K562 (cell line): ENCODE results near the gene CACNA1I. TPM values are rescaled to one million over a fixed set of nuclear protein-coding genes. Genes with fewer than 3 reads are reported as not detected.

ENCODE experiments used
- ATAC-seq: fragments of 200-7000 bp; cut with Tn5 transposase; 3 replicates; pipeline ENCODE4 v1.9.1; 2020; ENCODE audit warnings: moderate library complexity
- BruUV-seq: library from RNA; stranded (reverse); fragments of 400-500 nt; replicated peaks from 2 replicates; lab custom pipeline; 2021; lab: Mats Ljungman, UMichigan
- CTCF ChIA-PET: fragments of 300-600 bp; formaldehyde crosslinking; extraction: SDS; loops from one replicate; lab custom pipeline; 2021; ENCODE audit warnings: low intra/inter-chr PET ratio; lab: Yijun Ruan, JAX
- POLR2A ChIA-PET: fragments of 300-600, 350-650 bp; sonication (Branson Sonifier 250); formaldehyde crosslinking; extraction: SDS; loops from one replicate; lab custom pipeline; 2021; ENCODE audit warnings: antibody characterized with exemption, inconsistent platforms; lab: Yijun Ruan, JAX
- DNase-seq, 4 experiments: peaks; one replicate each; pipeline versions ENCODE4 v3.0.0 to v3.0.0-alpha.2; 2011 to 2018; ENCODE audit warnings: low spot score in 3 of 4, mixed read lengths in 3 of 4; ENCODE audit errors: extremely low read depth in 1 of 4
- FAIRE-seq: peaks from 2 replicates; lab custom pipeline; 2011; peaks lifted over from hg19 to GRCh38; lab: Jason Lieb, UNC
- H2AFZ ChIP-seq: 2 replicates; pipeline ENCODE4 v1.6.0; 2011; ENCODE audit warnings: low read depth, low read length, control low read depth, inconsistent platforms
- H3K27ac ChIP-seq: fragments of 200-600 bp; 3 replicates; pipeline ENCODE4 v1.8.0; 2011; ENCODE audit warnings: low read depth, mild to moderate bottlenecking, control low read depth, inconsistent platforms, low read length, moderate library complexity, mixed read lengths; ENCODE audit errors: extremely low read depth
- H3K27me3 ChIP-seq, 2 experiments: fragments of 300-600 bp in 1 of 2; 2 replicates in 1 of 2; 3 replicates in 1 of 2; pipeline versions ENCODE4 v1.6.0 to v1.8.0; 2011; ENCODE audit warnings: inconsistent platforms in 2 of 2, low read length in 2 of 2, mild to moderate bottlenecking in 1 of 2, mixed read lengths in 1 of 2, moderate library complexity in 1 of 2; ENCODE audit not compliant: control insufficient read depth in 2 of 2, insufficient read depth in 2 of 2
- H3K36me3 ChIP-seq: fragments of 300-600 bp; 3 replicates; pipeline ENCODE4 v1.8.0; 2011; ENCODE audit warnings: mild to moderate bottlenecking, low read length, inconsistent platforms; ENCODE audit not compliant: control insufficient read depth, insufficient read depth
- H3K4me1 ChIP-seq, 2 experiments: fragments of 200-600 bp in 1 of 2; replicated peaks in 1 of 2; 2 replicates in 1 of 2; 3 replicates in 1 of 2; pipeline versions ENCODE4 v1.5.1 to v1.8.0; 2011; ENCODE audit warnings: inconsistent platforms in 2 of 2, low read length in 2 of 2, mild to moderate bottlenecking in 1 of 2, mixed read lengths in 1 of 2, moderate library complexity in 1 of 2; ENCODE audit not compliant: control insufficient read depth in 2 of 2, insufficient read depth in 2 of 2
- H3K4me2 ChIP-seq: 2 replicates; pipeline ENCODE4 v1.6.1; 2011; ENCODE audit warnings: low read length, control low read depth, inconsistent platforms, mixed read lengths; ENCODE audit not compliant: insufficient read depth
- H3K4me3 ChIP-seq: fragments of 200-600 bp; sonication (generic), shearing (Covaris generic); 2 replicates; pipeline ENCODE4 v1.5.1; 2016; ENCODE audit warnings: control low read depth, inconsistent platforms
- H3K79me2 ChIP-seq: fragments of 200-600 bp; 3 replicates; pipeline ENCODE4 v1.8.0; 2011; ENCODE audit warnings: low read length, inconsistent platforms; ENCODE audit not compliant: control insufficient read depth, insufficient read depth
- H3K9ac ChIP-seq, 2 experiments: 2 replicates each; pipeline versions ENCODE4 v1.6.0 to v1.6.1; 2011; ENCODE audit warnings: low read depth in 2 of 2, low read length in 2 of 2, control low read depth in 1 of 2, inconsistent platforms in 1 of 2, mild to moderate bottlenecking in 1 of 2, mixed read lengths in 1 of 2; ENCODE audit not compliant: insufficient read depth in 1 of 2
- H3K9me1 ChIP-seq: one replicate; pipeline ENCODE4 v1.6.0; 2011; ENCODE audit warnings: inconsistent platforms, mild to moderate bottlenecking, low read length, moderate library complexity; ENCODE audit not compliant: control insufficient read depth, insufficient read depth
- H3K9me3 ChIP-seq: replicated peaks from 2 replicates; pipeline ENCODE4 v1.5.1; 2011; ENCODE audit warnings: low read depth, low read length, inconsistent platforms; ENCODE audit not compliant: control insufficient read depth, insufficient read depth
- H4K20me1 ChIP-seq: replicated peaks from 2 replicates; pipeline ENCODE4 v1.6.1; 2011; ENCODE audit warnings: low read length, inconsistent platforms, mixed read lengths; ENCODE audit not compliant: control insufficient read depth, insufficient read depth
- ATF6 ChIP-seq: sonication (generic); formaldehyde crosslinking; IDR thresholded peaks from 2 replicates; pipeline ENCODE4 v1.4.0; 2020; ENCODE audit warnings: mild to moderate bottlenecking, missing genetic modification reagents
- BCOR ChIP-seq: fragments of 450-650 bp; IDR thresholded peaks from 2 replicates; pipeline ENCODE4 v1.6.1; 2016
- CEBPG ChIP-seq, 3 experiments: fragments of 200-800 bp in 1 of 3; sonication (Bioruptor generic) in 1 of 3; sonication (generic) in 1 of 3; formaldehyde crosslinking in 1 of 3; IDR thresholded peaks in 2 of 3; conservative IDR thresholded peaks in 1 of 3; 2 replicates each; pipeline versions ENCODE4 v1.6.1 to v1.8.0; 2016 to 2022; ENCODE audit warnings: missing compliant biosample characterization in 2 of 3, missing genetic modification characterization in 2 of 3, mild to moderate bottlenecking in 1 of 3, missing genetic modification reagents in 1 of 3
- GATAD2A ChIP-seq: fragments of 450-650 bp; IDR thresholded peaks from 2 replicates; pipeline ENCODE4 v1.6.1; 2017
- MECOM ChIP-seq: fragments of 250-450 bp; sonication (Bioruptor Pico); IDR thresholded peaks from 2 replicates; pipeline ENCODE4 v1.8.0; 2022; ENCODE audit warnings: inconsistent platforms
- NFIX ChIP-seq: fragments of 250-450 bp; sonication (Bioruptor Pico); IDR thresholded peaks from 2 replicates; pipeline ENCODE4 v1.4.0; 2020; ENCODE audit warnings: low read depth, mild to moderate bottlenecking, moderate library complexity
- ZBTB33 ChIP-seq: sonication (generic); formaldehyde crosslinking; IDR thresholded peaks from 2 replicates; pipeline ENCODE4 v1.8.1; 2023; ENCODE audit warnings: mild to moderate bottlenecking, missing genetic modification reagents
- WGBS: fragments of 100-300 bp; shearing (Covaris generic); methylation state at CpG from one replicate; pipeline ENCODE4 v1.1.6; 2016; ENCODE audit warnings: low coverage, mixed read lengths; ENCODE audit not compliant: insufficient coverage; ENCODE audit errors: missing lambda C conversion rate; 5-methylcytosine and 5-hydroxymethylcytosine counted together
- in situ Hi-C: fragments of 300-500 bp; cut with MboI; formaldehyde crosslinking; loops from 4 replicates; pipeline ENCODE4 v1.15.0; 2018; ENCODE audit warnings: inconsistent platforms, mixed read lengths
- intact Hi-C: fragments of 100-400 bp; cut with micrococcal nuclease; formaldehyde crosslinking; loops from 2 replicates; pipeline ENCODE4 v1.14.2; 2022
- polyA plus RNA-seq, 8 experiments: library from polyadenylated mRNA; depleted of rRNA in 4 of 8; stranded (reverse) in 5 of 8; unstranded in 3 of 8; fragments of >200 nt; fragmentation: Nextera tagmentation in 2 of 8; fragmentation: Illumina TruSeq in 1 of 8; extraction: Ambion mirVana in 2 of 8; extraction: Trizol in 1 of 8; gene quantifications; 2 replicates each; pipeline versions ENCODE4 v1.2.1 to v1.2.3, GENCODE V29; 2011 to 2014; ENCODE audit warnings: inconsistent platforms in 1 of 8, missing spikeins in 1 of 8
- total RNA-seq, 7 experiments: library from RNA; depleted of rRNA in 6 of 7; stranded (reverse); fragments of >200 nt in 6 of 7; fragmentation: Illumina TruSeq in 2 of 7; extraction: Trizol in 2 of 7; gene quantifications; 2 replicates each; pipeline versions ENCODE4 v1.2.1 to v1.2.3, GENCODE V29; 2011 to 2021; ENCODE audit warnings: low replicate concordance in 1 of 7
- TF ChIP-seq, protein P1 (sequence below): fragments of 450-650 bp; formaldehyde crosslinking; IDR thresholded peaks from 2 replicates; pipeline ENCODE4 v1.4.0; 2020; ENCODE audit warnings: mild to moderate bottlenecking
- TF ChIP-seq, protein P2 (sequence below): fragments of 250-450 bp; sonication (Bioruptor Pico); IDR thresholded peaks from 2 replicates; pipeline ENCODE4 v1.5.0; 2021

CACNA1I gene
- total and polyA plus RNA-seq, 9 of the 15 experiments (the other 6 are each of a cell fraction or from before 2014, with no cell fraction given) = 0.01 to 0.79 (median 0.32) TPM; not detected in 1

DNA sequence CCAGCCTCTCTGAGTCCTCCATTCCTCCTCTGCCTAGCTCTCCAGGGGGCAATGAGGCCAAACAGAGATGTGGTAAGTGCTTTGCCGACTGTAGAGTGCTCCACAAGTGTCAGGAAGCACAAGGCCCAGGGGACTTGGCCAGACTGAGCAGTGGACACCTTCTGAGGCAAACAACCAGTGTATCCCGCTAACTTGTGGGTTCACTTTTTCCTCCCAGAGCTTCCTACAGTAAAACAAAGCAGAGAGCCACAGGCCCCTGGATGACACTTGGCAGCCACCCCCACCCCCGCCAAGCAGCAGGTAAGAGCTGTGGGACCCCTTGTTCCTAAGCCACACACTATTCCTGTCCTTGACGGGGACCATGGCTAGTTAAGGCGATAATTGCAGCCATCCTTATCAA, 160.9 kb downstream of the CACNA1I start:
- in situ Hi-C loops = no loop called here
- Histone ChIP-seq H2AFZ (no peak overlapping the region), H3K9ac (no peak overlapping the region), H3K4me2 (no peak overlapping the region), H3K4me1 (peaks cover 6 to 10% of the 10 kb centered on the region in 2 experiments; a peak in 3 of 5 replicates), H3K36me3 (no peaks in the 10 kb centered on the region), H3K9me1 (no peaks in the 10 kb centered on the region), H3K27ac (no peak overlapping the region), H3K4me3 (no peak overlapping the region), H3K79me2 (no peaks in the 10 kb centered on the region), H3K9me3 (no peaks in the 10 kb centered on the region), H4K20me1 (no peaks in the 10 kb centered on the region), H3K27me3 (no peaks in the 10 kb centered on the region)
- no TSS peak for BruUV-seq
- TF ChIP-seq MECOM (CRISPR knock-in tag) = no peak
- TF ChIP-seq, protein P1, sequence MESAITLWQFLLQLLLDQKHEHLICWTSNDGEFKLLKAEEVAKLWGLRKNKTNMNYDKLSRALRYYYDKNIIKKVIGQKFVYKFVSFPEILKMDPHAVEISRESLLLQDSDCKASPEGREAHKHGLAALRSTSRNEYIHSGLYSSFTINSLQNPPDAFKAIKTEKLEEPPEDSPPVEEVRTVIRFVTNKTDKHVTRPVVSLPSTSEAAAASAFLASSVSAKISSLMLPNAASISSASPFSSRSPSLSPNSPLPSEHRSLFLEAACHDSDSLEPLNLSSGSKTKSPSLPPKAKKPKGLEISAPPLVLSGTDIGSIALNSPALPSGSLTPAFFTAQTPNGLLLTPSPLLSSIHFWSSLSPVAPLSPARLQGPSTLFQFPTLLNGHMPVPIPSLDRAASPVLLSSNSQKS = no peak
- 0 out of 2 replicates have a peak, but pooled peaks have one; percentile 24 for TF ChIP-seq BCOR
- no peak for TF ChIP-seq CEBPG (CRISPR knock-in tag; IDR thresholded peaks at IDR 0.05)
- no peak for TF ChIP-seq CEBPG (tag; conservative IDR thresholded peaks at IDR 0.05 in 1 of 2, IDR thresholded peaks at IDR 0.05 in 1 of 2)
- no peak for TF ChIP-seq ATF6
- TF ChIP-seq, protein P2, sequence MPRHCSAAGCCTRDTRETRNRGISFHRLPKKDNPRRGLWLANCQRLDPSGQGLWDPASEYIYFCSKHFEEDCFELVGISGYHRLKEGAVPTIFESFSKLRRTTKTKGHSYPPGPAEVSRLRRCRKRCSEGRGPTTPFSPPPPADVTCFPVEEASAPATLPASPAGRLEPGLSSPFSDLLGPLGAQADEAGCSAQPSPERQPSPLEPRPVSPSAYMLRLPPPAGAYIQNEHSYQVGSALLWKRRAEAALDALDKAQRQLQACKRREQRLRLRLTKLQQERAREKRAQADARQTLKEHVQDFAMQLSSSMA (CRISPR knock-in tag) = no peak
- no peak for TF ChIP-seq GATAD2A
- TF ChIP-seq NFIX (CRISPR knock-in tag) = no peak
- TF ChIP-seq ZBTB33 = peak; percentile 48; the same call in 1 of the 2 replicates
- FAIRE-seq = no peak
- CTCF ChIA-PET = no interaction called here
- POLR2A ChIA-PET = interaction anchor here (0.6 to 0.9 kb wide), 2 partner anchors 31 to 186 kb away, joined by 3 read pairs; no protein-coding TSS in a partner anchor
- no peak for ATAC-seq
- WGBS = 76% methylated on average over 4 of the region's 5 CpGs
- intact Hi-C loops = no loop called here
- DNase-seq = no peak
